K562 (cell line): ENCODE results near the gene CD48.
A peak's percentile ranks its signal among the peaks of the same experiment; 100 is the strongest.

Experiments used
- GATAD2A ChIP-seq: fragments of 450-650 bp; IDR thresholded peaks from 2 replicates; pipeline ENCODE4 v1.6.1; 2017
- HNRNPL ChIP-seq: fragments of 200-400 bp; formaldehyde crosslinking; IDR thresholded peaks from 2 replicates; pipeline ENCODE4 v1.6.1; 2017; ENCODE audit warnings: low read depth, mild to moderate bottlenecking, low read length
- IRF2 ChIP-seq: sonication (generic); formaldehyde crosslinking; IDR thresholded peaks from 2 replicates; pipeline ENCODE4 v1.8.1; 2022; ENCODE audit warnings: mild to moderate bottlenecking, missing genetic modification reagents
- NR2C2 ChIP-seq, 2 experiments: fragments of 200-800 bp in 1 of 2; sonication (Bioruptor generic) in 1 of 2; sonication (generic) in 1 of 2; formaldehyde crosslinking in 1 of 2; IDR thresholded peaks; 2 replicates each; pipeline versions ENCODE4 v1.6.1 to v1.8.0; 2016 to 2022; ENCODE audit warnings: mild to moderate bottlenecking in 1 of 2, missing compliant biosample characterization in 1 of 2, missing genetic modification characterization in 1 of 2, missing genetic modification reagents in 1 of 2
- PCBP2 ChIP-seq: fragments of 200-400 bp; formaldehyde crosslinking; IDR thresholded peaks from 2 replicates; pipeline ENCODE4 v1.6.1; 2018; ENCODE audit warnings: low read length, low read depth, mild to moderate bottlenecking, moderate library complexity; ENCODE audit not compliant: poor library complexity, severe bottlenecking
- POLR2A ChIP-seq: fragments of 450-650 bp; conservative IDR thresholded peaks from 2 replicates; pipeline ENCODE4 v1.6.1; 2016
- POLR2AphosphoS5 ChIP-seq: IDR thresholded peaks from 2 replicates; pipeline ENCODE4 v1.6.1; 2011; ENCODE audit warnings: mild to moderate bottlenecking, low read depth, low read length, moderate library complexity; ENCODE audit not compliant: control insufficient read depth, insufficient read depth
- PTBP1 ChIP-seq: fragments of 200-400 bp; formaldehyde crosslinking; IDR thresholded peaks from 2 replicates; pipeline ENCODE4 v1.6.1; 2017; ENCODE audit warnings: low read depth, low read length
- TAF1 ChIP-seq: IDR thresholded peaks from 2 replicates; pipeline ENCODE4 v1.6.1; 2011; ENCODE audit warnings: mild to moderate bottlenecking, low read length, moderate library complexity; ENCODE audit not compliant: insufficient read depth, control insufficient read depth, severe bottlenecking; ENCODE audit errors: extremely low read depth
- TF ChIP-seq, protein P1 (sequence below), 3 experiments: IDR thresholded peaks in 2 of 3; conservative IDR thresholded peaks in 1 of 3; 2 replicates each; pipeline ENCODE4 v1.5.1; 2011 to 2012; ENCODE audit warnings: low read length in 3 of 3, mild to moderate bottlenecking in 3 of 3, control low read depth in 2 of 3, improper control_type of control experiment in 1 of 3, inconsistent platforms in 1 of 3, low read depth in 1 of 3, mixed read lengths in 1 of 3, moderate library complexity in 1 of 3; ENCODE audit not compliant: insufficient read depth in 2 of 3
- TF ChIP-seq, protein P2 (sequence below): fragments of 200-600 bp; sonication (generic); IDR thresholded peaks from one replicate; pipeline ENCODE4 v1.6.1; 2012; ENCODE audit warnings: mild to moderate bottlenecking, low read depth, low read length, inconsistent platforms
- TF ChIP-seq, protein P3 (sequence below), 3 experiments: fragments of 200-800 bp in 1 of 3; sonication (Bioruptor generic) in 1 of 3; sonication (generic) in 1 of 3; formaldehyde crosslinking in 1 of 3; IDR thresholded peaks; 2 replicates each; pipeline versions ENCODE4 v1.6.1 to v1.8.0; 2016 to 2022; ENCODE audit warnings: mild to moderate bottlenecking in 2 of 3, missing compliant biosample characterization in 2 of 3, missing genetic modification characterization in 2 of 3, missing genetic modification reagents in 1 of 3

DNA sequence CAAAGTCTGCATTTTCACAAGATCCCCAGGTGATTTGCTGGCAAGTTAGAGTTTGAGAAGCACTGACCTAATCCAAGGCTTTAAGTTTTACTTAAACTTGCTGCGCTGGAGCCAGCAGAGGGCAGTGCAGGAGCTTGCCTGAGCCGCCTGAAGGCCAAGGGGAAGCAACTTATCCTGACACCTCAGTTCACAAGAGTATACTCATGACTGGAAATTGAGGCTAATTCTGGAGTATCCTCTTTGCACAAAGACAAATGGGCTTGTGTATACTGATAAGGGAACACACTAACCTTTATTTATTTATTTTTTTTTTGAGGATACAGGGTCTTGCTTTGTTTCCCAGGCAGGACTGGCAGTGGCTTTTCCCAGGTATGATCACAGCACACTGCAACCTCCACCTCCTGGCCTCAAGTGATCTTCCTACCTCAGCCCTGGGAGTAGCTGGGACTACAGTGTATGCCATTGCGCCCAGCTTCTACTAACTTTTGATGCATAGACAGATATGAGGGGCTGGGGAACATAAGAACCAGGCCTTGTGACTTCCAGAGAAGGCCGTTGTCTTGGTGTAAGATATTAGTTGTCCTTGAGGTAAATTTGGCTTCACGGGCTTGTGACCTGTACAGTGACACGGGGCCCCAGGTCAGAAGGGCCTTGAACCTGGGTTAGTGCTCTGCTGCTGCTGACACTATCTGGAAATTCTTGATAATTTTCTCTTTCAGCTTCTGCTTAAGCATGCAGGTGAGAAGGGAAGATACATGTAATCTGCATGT, 35.8 kb downstream of the CD48 start:
- TF ChIP-seq, protein P1, sequence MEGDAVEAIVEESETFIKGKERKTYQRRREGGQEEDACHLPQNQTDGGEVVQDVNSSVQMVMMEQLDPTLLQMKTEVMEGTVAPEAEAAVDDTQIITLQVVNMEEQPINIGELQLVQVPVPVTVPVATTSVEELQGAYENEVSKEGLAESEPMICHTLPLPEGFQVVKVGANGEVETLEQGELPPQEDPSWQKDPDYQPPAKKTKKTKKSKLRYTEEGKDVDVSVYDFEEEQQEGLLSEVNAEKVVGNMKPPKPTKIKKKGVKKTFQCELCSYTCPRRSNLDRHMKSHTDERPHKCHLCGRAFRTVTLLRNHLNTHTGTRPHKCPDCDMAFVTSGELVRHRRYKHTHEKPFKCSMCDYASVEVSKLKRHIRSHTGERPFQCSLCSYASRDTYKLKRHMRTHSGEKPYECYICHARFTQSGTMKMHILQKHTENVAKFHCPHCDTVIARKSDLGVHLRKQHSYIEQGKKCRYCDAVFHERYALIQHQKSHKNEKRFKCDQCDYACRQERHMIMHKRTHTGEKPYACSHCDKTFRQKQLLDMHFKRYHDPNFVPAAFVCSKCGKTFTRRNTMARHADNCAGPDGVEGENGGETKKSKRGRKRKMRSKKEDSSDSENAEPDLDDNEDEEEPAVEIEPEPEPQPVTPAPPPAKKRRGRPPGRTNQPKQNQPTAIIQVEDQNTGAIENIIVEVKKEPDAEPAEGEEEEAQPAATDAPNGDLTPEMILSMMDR (IDR thresholded peaks at IDR 0.05 in 2 of 3, conservative IDR thresholded peaks at IDR 0.05 in 1 of 3; ENCODE audit: insufficient read depth in 2 of 3, low read depth in 1 of 3, low read length in 3 of 3): peak; percentile 87 to 93 (median 90)
- TF ChIP-seq, protein P2, sequence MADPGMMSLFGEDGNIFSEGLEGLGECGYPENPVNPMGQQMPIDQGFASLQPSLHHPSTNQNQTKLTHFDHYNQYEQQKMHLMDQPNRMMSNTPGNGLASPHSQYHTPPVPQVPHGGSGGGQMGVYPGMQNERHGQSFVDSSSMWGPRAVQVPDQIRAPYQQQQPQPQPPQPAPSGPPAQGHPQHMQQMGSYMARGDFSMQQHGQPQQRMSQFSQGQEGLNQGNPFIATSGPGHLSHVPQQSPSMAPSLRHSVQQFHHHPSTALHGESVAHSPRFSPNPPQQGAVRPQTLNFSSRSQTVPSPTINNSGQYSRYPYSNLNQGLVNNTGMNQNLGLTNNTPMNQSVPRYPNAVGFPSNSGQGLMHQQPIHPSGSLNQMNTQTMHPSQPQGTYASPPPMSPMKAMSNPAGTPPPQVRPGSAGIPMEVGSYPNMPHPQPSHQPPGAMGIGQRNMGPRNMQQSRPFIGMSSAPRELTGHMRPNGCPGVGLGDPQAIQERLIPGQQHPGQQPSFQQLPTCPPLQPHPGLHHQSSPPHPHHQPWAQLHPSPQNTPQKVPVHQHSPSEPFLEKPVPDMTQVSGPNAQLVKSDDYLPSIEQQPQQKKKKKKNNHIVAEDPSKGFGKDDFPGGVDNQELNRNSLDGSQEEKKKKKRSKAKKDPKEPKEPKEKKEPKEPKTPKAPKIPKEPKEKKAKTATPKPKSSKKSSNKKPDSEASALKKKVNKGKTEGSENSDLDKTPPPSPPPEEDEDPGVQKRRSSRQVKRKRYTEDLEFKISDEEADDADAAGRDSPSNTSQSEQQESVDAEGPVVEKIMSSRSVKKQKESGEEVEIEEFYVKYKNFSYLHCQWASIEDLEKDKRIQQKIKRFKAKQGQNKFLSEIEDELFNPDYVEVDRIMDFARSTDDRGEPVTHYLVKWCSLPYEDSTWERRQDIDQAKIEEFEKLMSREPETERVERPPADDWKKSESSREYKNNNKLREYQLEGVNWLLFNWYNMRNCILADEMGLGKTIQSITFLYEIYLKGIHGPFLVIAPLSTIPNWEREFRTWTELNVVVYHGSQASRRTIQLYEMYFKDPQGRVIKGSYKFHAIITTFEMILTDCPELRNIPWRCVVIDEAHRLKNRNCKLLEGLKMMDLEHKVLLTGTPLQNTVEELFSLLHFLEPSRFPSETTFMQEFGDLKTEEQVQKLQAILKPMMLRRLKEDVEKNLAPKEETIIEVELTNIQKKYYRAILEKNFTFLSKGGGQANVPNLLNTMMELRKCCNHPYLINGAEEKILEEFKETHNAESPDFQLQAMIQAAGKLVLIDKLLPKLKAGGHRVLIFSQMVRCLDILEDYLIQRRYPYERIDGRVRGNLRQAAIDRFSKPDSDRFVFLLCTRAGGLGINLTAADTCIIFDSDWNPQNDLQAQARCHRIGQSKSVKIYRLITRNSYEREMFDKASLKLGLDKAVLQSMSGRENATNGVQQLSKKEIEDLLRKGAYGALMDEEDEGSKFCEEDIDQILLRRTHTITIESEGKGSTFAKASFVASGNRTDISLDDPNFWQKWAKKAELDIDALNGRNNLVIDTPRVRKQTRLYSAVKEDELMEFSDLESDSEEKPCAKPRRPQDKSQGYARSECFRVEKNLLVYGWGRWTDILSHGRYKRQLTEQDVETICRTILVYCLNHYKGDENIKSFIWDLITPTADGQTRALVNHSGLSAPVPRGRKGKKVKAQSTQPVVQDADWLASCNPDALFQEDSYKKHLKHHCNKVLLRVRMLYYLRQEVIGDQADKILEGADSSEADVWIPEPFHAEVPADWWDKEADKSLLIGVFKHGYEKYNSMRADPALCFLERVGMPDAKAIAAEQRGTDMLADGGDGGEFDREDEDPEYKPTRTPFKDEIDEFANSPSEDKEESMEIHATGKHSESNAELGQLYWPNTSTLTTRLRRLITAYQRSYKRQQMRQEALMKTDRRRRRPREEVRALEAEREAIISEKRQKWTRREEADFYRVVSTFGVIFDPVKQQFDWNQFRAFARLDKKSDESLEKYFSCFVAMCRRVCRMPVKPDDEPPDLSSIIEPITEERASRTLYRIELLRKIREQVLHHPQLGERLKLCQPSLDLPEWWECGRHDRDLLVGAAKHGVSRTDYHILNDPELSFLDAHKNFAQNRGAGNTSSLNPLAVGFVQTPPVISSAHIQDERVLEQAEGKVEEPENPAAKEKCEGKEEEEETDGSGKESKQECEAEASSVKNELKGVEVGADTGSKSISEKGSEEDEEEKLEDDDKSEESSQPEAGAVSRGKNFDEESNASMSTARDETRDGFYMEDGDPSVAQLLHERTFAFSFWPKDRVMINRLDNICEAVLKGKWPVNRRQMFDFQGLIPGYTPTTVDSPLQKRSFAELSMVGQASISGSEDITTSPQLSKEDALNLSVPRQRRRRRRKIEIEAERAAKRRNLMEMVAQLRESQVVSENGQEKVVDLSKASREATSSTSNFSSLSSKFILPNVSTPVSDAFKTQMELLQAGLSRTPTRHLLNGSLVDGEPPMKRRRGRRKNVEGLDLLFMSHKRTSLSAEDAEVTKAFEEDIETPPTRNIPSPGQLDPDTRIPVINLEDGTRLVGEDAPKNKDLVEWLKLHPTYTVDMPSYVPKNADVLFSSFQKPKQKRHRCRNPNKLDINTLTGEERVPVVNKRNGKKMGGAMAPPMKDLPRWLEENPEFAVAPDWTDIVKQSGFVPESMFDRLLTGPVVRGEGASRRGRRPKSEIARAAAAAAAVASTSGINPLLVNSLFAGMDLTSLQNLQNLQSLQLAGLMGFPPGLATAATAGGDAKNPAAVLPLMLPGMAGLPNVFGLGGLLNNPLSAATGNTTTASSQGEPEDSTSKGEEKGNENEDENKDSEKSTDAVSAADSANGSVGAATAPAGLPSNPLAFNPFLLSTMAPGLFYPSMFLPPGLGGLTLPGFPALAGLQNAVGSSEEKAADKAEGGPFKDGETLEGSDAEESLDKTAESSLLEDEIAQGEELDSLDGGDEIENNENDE: no peak
- TF ChIP-seq IRF2 (CRISPR knock-in tag) (no peak), TAF1 (no peak), PTBP1 (no peak), POLR2A (no peak), HNRNPL (no peak), NR2C2 (CRISPR knock-in tag; IDR thresholded peaks at IDR 0.05) (no peak), NR2C2 (tag; IDR thresholded peaks at IDR 0.05) (no peak), POLR2AphosphoS5 (no peak), GATAD2A (no peak), PCBP2 (no peak)
- TF ChIP-seq, protein P3, sequence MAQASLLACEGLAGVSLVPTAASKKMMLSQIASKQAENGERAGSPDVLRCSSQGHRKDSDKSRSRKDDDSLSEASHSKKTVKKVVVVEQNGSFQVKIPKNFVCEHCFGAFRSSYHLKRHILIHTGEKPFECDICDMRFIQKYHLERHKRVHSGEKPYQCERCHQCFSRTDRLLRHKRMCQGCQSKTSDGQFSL (CRISPR knock-in tag; IDR thresholded peaks at IDR 0.05): no peak
- TF ChIP-seq, protein P3 (tag; IDR thresholded peaks at IDR 0.05): no peak
